HG03045 (cell line): ENCODE results near the gene ANKRD34A.

Source experiments
- ATAC-seq: cut with Tn5 transposase; IDR thresholded peaks from one replicate; pipeline ENCODE4 v1.9.1; 2021; ENCODE audit warnings: mild to moderate bottlenecking, moderate library complexity; ENCODE audit not compliant: unreplicated experiment

ANKRD34A gene

GRCh38 chr1:145912128-145912641, 52.2 kb downstream of the ANKRD34A start:
- ATAC-seq: no peak
